ELR (cell line): ENCODE measurements around the gene CEP350.
A peak's percentile ranks its signal among the peaks of the same experiment; 100 is the strongest.
"Not testable (repeated sequence)": the region's sequence is repeated elsewhere in the genome, so short reads cannot be mapped to it uniquely, and the experiment has no call there.

ENCODE experiments used
- DNase-seq: peaks from one replicate; pipeline ENCODE4 v3.0.0-alpha.2; 2015; ENCODE audit warnings: low read depth

Gene CEP350

DNA sequence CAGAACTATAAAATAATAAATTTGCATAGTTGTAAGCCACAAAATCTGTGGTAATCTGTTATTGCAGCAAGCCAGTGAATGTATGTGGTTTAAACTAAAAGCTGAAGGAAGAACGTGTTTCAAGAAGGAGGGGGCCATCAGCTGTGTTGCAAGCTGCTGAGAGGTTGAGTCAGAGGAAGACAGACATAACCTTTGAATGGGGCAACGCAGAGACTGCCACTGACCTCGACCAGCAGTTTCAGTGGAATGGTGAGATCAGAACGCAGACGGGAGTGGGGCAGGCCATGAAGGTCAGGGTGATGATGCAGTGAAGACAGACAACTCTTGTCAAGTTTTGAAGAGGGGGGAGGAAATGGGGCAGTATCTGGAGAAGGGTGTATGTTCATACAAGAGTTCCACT lies 176.9 kb downstream of the CEP350 start:
- DNase-seq: peak; percentile 89

DNA sequence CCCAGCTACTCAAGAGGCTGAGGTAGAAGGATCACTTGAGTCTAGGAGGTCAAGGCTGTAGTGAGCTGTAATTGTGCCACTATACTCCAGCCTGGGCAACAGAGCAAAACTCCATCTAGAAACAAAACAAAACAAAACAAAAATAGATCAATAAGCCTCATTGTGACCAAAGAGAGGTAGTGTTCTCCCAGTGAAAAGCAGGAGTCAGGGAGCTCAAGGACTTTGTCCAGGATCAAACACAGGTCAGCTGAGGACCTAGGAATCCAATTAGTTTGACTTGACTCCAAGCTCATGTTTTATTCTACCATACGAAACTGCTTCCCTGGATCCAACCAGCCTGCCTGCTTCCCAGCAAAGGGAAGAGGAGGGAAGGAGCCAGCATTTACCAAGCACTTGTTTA lies 178.6 kb downstream of the CEP350 start:
- DNase-seq: no peak

DNA sequence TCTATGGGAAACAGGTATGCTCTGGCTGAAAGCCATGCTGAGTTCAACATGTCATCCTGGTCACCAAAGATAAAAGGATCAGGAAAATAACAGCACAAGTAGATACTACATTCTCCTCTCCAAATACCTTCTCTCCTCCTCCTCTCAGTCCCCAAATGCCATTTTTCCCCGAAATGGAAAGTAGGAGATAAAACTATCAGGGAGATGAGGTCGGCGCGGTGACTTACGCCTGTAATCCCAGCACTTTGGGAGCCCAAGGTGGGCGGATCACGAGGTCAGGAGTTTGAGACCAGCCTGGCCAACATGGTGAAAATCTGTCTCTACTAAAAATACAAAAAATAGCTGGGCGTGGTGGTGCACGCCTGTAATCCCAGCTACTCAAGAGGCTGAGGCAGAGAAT lies 179.1 kb downstream of the CEP350 start:
- DNase-seq: not testable (repeated sequence)

DNA sequence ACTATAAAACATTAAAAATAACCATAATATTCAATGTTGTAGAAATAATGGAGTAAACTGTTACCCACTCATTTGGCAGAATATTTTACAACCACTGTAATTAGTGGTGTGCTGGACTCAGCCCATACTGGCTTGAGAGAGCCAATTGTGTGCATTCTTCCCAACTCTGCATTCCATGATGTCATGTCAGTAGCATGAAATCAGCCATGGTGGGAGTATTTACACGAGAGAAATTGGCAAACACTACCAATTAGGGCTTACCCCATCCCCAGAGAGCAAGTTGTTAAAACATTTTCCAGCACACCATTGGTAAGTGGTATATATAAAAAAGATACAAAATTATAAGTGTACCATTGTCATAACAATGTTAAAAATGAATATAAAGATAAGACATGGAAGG lies 180.9 kb downstream of the CEP350 start:
- DNase-seq: no peak

DNA sequence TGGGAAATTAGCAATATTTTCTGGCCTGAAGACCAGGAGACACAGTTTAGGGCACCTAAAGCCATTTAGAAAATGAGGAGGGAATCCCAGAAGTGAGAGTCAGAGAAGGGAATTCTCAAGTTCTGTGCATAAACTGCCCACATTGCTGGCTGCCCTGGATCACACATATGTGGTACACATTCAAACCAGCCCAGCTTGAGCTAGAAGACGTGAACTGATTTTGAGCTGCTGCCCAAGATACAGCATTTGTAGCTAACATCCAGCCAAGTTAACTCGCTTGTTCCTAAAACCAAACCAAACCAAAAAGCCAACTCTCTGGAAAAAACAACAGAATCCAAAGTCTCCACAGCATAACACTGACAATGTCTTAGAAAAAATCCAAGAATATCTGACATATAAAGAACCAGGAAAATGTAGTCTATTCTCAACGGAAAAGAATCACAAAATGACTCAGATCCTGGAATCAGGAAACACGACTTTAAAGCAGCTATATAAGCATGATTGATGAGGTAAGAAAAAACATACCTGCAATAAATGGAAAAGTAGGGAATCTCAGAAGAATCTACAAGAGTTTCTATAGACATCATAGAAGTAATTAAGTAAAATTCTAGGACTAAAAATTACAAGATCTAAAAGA lies 181.8 kb downstream of the CEP350 start:
- DNase-seq: peak; percentile 55

DNA sequence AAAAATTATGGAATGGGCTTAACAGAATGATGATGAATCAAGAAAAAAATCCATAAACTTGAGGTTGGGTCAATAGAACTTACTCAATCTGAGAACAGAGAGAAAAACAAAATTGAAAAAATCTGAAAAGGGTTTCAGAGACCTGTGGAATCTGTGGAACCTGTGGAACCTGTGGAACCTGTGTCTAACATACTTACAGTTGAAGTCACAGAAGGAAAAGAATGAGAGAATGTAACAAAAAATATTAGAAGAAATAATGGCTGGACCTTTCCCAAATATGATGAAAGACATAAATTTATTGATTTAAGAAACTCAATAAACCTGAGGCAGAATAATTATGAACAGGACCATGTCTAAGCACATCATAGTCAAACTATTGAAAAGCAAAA lies 182.4 kb downstream of the CEP350 start:
- DNase-seq: no peak

DNA sequence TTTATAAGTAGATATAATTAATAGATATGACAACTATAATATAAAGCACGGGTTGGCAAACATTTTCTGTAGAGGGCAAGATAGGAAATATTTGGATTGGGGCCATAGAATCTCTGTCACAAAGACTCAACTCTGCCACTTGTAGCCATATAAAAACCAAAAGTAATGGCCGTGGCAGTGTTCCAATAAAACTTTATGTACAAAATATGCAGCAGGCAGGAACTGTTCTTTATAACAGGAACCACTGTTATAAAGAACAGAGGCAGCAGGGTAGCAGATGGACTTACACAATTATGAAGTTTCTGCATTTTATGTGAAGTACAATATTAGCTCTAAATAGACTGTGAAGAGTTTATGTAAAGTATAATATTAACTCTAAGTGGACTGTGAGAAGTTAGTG lies 183.2 kb downstream of the CEP350 start:
- no peak for DNase-seq

DNA sequence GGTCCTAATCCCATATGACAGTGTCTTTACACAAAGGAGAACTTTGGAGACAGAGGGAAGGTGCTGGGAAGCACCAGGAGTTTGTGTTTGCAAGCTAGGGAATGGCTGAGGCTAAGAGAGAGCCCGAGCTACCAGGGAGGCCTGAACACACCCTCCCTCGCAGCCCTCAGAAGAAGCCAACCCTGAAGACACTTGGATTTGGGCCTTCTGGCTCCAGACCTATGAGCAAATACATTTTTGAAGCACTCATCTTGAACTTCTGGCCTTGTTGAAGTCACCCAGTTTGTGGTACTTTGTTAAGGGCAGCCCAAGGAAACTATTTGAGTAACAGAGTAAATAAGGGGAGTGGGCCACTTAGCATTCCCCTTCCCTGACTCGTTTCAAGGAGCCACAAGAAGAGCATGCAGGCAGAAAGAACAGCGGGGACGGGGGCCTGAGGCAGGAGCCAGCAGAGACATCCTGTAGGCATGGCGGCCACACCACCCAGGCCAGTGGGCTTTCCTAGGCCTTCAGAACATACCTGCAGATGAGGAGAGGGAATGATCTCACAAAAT lies 186.8 kb downstream of the CEP350 start:
- DNase-seq: no peak

DNA sequence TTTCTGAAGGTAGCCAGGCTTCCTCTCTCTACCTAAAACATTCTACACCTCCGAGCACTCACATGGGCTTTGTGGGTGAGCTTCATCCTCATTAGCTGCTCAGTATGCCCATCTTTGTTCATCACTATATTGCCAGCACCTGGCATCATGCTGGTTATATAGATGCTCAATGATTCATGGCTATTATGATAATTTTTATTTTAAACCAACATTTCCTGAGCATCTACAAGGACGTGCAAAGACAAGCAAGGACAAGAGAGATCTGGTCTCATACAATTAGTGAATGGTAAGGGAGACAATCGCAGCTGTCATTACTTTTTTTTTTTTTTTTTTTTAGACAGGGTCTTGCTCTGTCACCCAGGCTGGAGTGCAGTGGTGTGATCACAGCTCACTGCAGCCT lies 188.7 kb downstream of the CEP350 start:
- DNase-seq: no peak

DNA sequence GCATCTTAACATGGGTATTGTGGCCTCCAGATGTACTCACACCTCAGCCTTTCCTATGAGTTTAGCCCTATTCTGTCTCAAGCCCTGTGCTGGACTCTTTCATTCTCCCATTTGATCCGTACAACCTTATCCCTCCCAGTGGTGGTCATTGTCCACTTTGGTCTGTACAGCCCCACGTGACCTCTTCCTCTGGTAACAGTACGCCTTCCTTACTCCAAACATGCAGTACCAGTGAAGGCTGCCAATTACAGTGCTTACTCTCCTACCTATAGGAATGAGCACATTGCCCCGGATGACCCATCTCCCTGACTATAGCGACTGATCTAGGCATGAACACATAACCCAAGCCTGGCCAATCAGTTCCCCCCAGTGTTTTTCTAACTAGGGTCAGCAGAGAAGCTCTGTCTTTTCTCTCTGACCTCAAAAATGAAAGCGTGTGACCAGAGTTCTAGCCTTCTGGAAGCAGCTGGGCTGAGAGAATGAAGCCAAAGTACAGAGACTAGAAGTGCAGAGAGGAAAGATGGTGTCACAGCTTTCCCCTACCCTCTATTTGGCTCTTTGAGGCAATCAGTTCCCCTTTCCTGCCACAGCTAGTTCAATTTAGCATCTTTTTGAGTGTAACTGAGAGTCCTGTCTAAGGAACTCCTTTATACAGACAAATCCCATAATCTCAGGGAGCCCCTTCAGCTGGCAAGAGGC lies 190.2 kb downstream of the CEP350 start:
- no peak for DNase-seq

DNA sequence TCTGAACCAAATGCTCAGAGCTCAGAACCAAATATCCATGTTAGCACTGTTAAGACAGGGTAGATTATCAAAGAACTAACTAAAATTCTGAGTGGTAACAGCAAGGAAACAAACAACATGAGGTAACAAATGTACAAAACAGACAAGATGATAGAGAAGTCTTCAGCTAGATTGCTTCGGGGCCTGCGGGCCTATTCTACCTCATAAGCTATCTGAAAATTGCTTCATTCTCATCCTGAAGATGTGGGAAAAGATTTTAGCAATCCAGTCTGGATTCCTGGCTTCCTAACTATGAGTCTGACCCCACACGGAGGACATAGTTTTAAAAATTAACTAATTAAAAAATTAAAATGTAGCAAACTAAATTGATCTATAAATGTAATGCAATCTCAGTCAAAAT lies 190.8 kb downstream of the CEP350 start:
- no peak for DNase-seq

DNA sequence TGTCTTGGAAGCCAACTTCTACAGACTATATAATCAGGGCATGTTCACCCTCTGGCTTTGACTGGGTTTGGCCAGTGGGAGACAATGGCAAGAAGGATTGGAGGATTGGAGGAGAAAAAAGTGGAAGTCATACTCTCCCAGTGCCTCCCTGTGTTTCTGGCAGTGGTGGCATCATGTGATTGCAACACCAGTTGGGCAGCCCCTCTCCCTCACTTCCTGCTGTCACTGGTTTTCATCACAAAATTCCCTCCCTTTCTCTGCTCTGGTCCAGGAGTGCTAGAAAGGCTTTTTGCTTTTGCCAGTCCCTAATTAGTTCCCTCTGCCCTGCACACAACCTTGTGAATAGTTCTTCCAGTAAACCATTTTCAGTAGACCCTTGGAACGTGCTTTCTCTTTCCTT lies 196.4 kb downstream of the CEP350 start:
- peak; percentile 37 for DNase-seq

DNA sequence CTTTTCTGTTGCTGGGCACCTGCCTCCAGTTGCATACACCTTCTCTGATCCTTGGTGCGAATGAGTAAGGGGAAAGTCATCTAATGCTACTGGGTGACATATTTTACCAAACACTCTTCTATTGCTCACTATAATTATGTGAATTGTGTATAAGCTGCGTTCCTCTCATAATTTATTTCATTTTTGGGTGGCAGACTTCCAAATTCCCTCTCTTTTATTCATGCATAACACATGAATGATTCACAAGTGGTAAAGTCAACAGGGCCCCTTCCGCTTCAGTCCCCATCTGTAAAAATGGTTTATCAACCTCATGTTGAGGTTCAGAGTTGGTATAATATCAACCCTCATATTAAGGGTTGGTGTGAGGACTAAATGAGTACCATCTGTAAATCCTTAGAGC lies 196.9 kb downstream of the CEP350 start:
- peak; percentile 97 for DNase-seq

DNA sequence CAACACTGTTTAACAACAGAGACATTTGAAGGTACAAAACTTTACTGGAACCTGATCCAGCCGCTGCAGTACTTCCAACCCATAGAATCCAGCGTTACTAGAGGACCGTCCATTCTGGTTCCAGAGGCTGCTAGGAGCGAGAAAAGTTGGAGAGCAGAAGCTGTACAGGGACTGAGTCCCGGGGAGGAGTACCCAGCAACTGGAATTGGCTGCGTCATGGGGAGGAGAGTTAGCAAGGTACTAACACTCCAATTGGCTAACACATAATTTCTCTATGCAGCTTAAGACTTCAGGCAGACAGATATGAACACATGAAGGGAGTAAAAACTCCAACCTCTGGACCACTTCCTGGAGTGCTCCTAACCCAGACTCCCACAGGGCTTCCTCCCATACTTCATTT lies 198.0 kb downstream of the CEP350 start:
- no peak for DNase-seq

DNA sequence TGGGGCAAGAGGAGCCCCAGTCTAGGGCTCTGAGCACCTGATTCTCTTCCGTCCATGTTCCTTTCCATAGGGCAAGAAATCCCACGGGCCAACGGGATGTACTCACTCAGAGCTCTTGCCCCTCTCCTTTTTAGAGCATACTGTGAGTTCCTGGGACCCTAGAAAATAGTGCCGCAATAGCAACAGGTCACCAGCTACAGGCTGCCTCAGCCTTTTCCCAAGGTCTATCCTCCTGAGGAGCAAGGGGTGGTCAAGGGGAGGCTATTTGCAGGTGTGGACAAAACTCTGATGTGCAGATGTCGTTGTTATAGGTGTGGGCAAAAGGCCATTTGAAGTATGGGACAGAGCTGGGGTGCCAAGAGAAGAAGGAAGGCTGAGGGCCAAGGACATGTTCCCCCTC lies 198.4 kb downstream of the CEP350 start:
- DNase-seq: no peak

DNA sequence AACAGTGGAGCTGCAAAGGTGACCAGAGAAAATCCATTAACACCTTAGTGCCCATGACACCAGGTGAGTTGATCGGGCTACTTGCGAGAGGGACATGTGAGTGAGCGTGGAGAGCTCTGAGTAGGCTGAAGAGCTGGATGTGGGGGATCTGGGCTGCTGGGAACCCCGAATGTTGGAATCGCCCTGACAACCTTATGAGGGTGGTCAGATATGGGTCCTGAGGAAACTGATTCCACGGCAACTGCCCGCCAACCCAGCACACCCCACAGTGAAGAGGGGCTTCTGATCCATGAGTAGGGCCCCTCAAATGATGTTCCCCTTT lies 199.4 kb downstream of the CEP350 start:
- no peak for DNase-seq

DNA sequence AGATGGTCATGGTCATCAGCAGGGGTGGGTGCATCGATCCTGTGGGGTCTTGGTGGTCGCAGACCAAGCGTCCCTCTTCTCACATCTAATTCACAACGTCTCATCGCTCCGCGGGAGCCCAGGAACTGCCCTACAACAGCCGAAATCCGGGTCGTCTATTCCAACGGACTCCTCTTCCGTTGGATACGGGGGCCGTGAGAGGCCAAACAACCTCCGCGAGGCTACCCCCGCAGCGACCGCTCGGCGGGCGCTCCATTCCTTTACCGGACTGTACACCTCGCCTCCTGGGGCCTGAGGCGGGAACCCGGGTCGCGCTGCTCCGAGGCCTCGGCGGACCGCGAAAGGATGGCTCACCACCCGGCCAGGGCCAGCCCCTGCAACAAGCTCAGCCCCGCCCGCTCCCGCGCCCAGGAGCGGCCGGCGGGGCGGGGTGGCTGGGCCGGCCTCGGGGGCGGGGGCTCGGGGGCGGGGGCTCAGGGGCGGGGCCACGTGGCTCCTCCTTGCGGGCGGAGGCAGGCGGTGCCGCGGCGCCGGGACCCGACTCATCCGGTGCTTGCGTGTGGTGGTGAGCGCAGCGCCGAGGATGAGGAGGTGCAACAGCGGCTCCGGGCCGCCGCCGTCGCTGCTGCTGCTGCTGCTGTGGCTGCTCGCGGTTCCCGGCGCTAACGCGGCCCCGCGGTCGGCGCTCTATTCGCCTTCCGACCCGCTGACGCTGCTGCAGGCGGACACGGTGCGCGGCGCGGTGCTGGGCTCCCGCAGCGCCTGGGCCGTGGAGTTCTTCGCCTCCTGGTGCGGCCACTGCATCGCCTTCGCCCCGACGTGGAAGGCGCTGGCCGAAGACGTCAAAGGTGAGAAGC lies 199.9 kb downstream of the CEP350 start, which contains the start of gene QSOX1:
Gene QSOX1, plus strand, starts transcription at position 545 of the 857 bp plus-strand sequence. Its CDS starts 39 bp downstream, at position 584.
- peak; percentile 92 for DNase-seq

DNA sequence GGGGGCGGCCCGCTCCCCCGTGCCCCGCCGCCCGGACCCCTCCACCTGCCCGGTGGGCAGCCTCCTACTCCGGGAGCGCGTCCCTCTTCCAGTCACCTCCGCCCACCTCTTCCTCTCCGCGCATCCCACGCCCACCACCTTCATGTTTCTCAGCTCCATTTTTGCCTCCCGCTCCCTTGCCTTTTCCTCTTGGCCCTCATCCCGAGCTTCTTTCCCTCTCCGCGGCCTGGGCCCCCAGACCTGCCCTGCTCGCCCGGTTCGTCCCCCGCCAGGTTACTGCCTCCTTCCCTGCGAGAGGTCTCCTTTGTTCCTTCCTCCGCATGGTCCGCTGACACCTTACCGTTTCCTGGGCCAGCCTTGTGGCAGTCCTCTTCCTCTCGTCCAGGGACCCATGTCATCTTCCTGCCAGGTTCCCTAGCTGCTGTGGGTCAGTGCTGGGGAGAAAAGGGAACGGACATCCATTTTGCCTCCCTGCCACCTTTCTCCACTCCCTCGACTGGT lies 200.6 kb downstream of the CEP350 start:
- peak; percentile 50 for DNase-seq

DNA sequence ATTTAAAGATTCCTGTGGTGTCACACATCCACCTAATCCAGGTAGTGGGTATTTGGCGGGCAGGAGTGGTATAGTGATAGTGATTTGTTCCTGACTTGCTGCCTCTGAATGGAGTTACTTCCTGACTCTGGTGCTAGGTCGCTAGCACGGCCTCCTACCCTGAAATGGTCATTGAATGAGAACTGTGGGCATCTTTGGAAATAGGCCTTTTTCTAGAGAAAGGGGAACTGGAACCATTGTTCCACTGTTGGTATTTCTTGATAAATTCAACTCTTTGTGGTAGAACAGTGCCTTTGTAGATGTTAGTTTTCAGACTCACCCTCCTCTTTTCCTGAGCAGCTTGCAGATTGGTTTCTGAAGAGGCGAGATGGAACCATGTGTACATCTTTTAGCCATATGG lies 201.6 kb downstream of the CEP350 start:
- DNase-seq: no peak

DNA sequence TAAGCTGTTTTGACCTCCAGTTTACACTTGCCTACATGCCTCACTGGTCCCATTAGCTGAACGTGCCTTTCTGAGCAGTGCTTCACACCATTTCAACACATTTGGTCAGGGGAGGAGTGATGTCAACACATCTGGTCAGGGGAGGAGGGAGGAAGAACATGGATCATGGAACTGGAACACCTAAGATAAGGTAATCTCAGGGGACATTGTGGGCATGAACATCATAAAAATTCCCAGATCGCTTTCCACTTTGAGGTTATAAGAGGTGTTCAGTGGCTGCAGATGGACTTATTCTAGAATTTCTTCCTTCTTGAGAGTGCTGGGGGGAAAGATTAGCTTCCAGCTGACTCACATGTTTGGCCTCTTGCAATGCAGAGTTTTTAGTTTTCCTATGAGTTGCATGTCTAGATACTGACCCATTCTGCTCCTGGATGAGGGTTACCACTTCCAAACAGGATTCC lies 202.1 kb downstream of the CEP350 start:
- DNase-seq: peak; percentile 72

DNA sequence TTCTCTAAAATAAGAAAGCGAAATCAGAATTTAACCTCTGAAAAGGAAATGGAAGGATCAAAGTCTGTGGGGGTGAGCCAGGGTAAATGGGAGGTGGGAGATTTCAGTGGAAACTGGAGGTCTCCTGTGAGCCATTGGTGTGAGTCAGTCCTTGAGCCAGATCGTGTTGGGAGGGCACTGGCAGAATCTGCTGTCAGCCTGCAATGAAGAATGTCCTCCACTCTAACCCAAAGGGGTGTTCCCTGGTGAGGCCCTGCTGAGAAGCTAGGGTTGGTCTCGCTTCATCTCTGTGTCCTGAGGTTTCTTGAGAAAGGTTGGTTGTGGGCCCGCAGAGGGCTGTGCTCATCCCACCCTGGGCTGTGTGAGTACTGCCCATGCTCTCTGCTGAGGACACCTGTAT lies 202.5 kb downstream of the CEP350 start:
- DNase-seq: peak; percentile 73

DNA sequence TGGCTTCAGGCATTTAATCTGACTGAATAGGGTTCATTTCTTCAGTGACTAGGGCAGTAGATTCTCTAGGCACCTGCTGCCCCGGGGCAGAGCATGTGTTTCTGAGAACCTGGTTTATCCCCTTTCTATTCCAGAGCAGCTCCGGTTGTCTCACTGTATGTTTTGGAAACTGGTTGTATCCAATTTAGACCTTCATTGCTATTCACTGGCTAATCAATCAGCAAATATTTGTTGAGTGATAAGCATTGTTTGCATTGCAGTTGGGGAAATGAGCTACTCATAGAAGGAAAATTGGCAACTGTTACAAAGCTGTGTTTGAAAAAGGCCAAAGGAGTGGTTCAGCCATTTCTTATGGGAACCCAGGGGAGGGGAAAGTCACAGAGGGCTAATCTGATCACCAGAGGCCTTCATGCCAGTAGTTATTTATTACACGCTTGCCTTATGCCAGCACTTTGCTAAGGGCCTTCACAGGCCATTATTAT lies 203.0 kb downstream of the CEP350 start:
- no peak for DNase-seq
